Kidney glomerular epithelial cell (primary cell): ENCODE measurements around the gene GINS1.

Experiments
- DNase-seq: peaks from one replicate; lab custom pipeline; 2025; lab: John Stamatoyannopoulos, UW

The GINS1 gene

DNA sequence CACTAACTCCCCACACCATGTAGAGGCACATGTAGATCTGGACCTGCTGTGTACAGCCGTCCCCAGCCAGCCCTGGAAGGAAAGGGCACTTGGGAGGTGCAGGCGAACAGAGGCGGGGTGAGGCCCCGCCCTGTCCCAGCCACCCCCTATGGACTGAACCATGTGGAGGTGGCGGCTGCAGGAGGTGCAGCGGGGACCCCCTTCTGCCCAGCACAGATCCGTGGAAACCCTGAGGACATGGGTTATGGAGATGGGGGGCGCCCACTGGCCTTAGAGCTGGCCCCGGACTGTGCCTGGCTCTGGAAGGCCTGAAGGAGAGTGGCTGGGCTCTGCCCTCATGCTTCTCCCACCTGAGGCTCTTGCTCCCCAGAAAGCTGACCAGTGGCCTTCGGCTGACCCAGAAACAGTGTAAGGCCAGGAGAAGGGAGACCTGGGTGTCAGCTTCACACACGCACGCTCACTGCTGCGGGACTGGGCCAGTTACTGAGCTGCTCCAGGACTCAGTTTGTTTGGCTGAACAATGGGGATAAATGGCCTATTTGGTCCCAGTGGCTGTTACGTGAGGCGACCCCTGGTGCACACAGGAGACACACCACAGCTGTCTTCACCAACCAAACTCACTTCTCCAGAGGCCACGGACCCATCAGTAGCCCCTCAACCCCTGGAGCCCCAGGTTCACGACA, 87.2 kb downstream of the GINS1 start:
- no peak for DNase-seq

DNA sequence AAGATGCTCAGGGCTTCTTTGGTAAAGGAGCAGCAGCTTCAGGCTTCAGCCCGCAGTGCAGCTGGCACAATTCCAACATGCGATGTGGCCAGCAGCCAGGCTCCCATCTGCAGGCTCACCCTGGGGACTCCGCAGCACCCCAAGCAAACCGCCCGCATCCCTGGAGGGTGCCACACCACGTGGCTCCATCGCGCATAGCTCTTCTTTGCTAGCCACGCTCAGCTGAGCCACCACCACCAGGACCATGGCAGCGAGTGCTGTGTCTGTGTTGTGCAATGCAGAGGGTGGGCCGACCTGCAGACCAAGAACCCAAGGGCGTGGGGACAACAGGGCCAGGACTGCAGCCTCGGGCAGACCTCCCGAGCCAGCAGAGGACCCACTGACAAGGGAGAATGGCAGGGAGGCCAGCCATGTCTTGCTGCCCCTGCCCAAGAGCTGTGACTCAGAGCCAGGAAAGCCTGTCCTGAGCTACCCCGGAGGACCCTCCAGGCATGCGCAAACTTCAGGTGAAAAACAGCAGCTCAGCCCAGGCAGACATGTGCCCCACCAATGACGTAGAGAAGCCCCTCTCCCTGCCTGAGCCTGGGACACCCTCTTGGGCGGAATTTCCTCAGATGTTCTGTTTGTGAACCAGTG, 87.8 kb downstream of the GINS1 start:
- DNase-seq = no peak

DNA sequence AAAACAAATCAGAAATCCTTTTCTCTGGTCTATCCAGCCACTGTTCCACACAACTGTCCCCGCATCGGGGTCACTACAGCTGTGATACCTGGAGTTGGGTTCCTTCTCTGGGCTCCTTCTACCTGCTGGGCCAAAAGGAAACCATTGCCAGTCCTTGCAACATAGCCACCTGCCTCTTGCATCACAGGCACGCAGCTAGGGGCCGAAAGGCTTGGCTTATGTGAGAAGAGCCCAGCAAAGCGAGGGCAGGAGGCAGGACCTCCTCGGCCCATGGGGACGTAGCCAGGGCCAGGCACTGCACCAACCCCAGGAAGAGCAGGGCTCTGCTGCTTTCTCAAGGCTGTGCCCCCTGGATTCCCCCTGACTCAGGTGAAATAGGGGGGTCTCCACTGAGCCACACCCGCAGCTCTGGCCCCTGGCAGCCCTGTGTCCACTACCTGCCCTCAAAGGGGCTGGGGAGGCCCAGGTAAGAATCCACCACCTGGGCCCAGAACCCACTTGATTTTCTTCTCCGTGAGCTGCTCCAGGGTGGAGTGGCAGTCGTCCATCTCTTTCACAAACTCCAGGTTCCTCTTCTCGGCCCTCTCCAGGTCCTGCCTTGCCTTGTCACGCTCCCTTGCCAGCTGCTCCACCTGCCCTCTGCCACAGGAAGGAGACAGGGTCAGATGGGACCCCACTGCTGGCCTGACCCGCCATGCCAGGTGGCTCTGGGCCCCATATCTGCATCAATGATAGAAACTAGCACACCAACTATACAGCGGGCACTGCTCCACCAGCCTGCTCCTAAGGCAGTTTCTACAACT, 88.9 kb downstream of the GINS1 start:
- DNase-seq = no peak

DNA sequence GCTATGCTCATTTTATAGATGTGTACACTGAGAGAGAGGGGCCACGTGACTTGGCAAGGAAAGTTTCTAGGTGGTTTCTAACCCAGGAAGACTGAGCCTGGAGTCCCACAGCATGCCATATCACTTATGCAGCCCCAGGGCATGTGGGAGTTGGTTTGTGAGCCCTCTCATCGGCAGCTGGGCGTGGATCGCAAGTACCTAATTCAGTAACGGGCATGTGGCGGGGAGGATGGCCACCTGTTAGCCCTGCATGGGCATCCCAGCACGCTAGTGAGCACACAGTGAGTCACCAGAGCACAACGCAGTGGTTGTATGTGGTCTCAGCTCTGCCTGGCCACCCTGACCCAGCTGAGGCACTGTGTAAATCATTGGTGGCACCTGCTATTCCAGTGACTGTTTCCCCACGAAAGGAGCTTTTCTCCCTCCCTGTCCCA, 89.5 kb downstream of the GINS1 start:
- DNase-seq = no peak

DNA sequence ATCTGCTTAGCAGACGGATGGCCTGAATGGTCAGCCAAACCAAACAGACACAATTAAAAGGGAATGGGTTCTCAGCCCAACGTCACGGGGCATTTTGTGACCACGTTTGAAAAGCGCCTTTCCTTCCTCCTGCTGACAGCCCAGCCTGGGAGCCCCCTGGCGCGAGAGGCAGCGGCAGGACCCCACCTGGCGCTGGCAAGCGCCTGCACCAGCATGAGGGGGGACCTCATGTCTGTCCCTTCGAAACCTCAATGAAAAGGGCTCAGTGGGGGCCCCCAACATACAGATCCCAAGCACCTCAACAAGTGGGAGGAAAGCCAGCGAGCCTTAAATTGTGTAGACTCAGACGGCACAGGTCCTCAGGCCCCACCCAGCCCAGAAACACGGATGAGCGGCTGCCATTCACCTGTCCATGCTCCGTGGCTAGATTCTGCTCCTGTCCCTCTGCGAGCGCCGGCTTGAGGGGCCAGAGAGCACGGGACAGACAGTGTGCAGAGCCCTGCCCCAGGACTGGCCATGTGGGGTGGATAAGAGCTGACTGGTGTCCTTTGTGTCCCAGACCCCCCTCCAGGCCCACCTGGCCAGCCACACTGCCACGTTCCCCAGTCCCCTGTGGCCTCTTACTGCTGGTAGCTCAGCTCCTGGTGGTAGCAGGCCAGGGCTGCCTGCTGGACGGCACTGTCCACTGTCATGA, 90.3 kb downstream of the GINS1 start:
- no peak for DNase-seq
